ENCODE measurements around the gene LRRC23. TPM values are rescaled to one million over a fixed set of nuclear protein-coding genes. Genes with fewer than 3 reads are reported as not detected.
"Not testable (repeated sequence)": the region's sequence is repeated elsewhere in the genome, so short reads cannot be mapped to it uniquely, and the experiment has no call there.

The LRRC23 gene
- total RNA-seq, 6 experiments from 2014 or later = 0.93 to 4.3 (median 2.6) TPM

DNA sequence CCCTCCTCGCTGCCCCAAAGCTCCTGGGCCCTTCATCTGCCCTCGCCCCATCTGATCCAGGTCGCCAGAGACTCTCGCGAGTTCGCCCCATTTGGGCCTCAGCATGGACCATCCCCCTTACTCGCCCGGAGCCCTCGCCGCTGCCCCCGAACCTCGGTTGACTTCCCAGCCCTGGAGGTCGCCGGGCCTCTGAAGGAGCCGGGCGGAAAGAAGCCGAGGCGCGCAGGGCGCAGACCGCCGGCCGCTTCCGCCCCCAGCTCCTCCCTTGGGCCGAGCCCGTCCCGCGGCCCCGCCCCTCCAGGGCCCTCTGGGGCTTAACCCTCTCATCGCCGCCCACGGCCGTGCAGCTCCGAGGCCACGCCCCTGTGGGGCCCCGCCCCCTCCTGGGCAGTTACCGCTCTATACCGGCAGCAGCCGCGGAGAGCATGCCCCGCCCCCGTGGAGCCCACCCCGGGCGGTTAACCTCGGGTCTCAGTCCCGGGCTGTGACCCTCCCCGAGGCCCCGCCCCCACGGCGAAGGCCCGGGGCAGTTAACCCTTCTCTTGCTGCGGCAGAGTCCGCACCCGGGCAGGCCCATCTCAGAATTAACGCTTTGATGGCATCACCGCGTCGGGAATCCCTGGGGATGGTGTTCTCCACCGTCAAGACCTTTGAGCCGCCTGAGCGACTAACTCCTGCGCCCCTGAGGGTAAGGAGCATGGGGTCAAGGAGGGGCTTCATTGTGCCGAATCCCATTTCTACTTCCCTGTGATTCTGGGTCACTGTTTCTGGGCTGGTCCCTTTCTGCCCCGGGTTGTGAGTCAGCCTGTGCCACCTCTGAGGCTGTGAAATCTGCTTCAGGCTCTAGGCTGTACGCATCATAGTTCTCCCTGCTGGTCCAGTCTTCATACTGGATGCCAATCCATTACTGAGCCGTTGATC is 31.3 kb upstream of the LRRC23 start, which contains the start of gene SPSB2:
TSS of gene SPSB2 (minus strand) at position 210 of the 921 bp plus-strand sequence. CDS start 402 bp downstream, outside the sequence.
- Histone ChIP-seq H3K27ac (peak within 1 kb of the TSS; percentile 32 to 77 (median 59)), H3K27me3 (no peaks in the 10 kb centered on the region), H3K4me3 (peak within 1 kb of the TSS; percentile 70 to 89 (median 75)), H3K9me3 (no peaks in the 10 kb centered on the region), H3K36me3 (peaks cover 0 to 22% (median 12%) of the 10 kb centered on the region in 4 donors), H3K4me1 (peaks cover 0 to 30% (median 9%) of the 10 kb centered on the region in 4 donors)
- DNase-seq = peak; percentile 99 to 100 (median 99)
- intact Hi-C loops (cut with DNase I) = no loop called here
- WGBS (ENCODE audit: insufficient coverage, low coverage, low lambda C conversion rate, missing lambda C conversion rate) = 0% methylated on average over 10 of the region's 66 CpGs
- peak; percentile 71 for TF ChIP-seq POLR2A (IDR thresholded peaks at IDR 0.05)
- peak in 2 of 4 donors; percentile 8 for TF ChIP-seq CTCF (IDR thresholded peaks at IDR 0.05)
- peak; percentile 86 to 96 (median 92) for ATAC-seq

DNA sequence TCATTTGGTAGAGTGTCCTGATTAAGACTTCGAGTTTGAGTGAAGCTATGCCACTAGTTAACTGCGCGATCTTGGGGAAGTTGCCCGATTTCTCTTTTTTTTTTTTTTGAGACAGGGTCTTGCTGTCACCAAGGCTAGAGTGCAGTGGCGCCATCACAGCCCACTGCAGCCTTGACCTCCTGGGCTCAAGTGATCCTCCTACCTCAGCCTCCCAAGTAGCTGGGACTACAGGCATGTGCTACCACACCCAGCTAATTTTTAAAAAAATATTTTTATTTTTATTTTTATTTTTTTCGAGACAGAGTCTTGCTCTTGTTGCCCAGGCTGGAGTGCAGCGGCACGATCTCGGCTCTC is 30.6 kb upstream of the LRRC23 start:
- Histone ChIP-seq H3K4me1 (peaks cover 0 to 23% (median 6%) of the 10 kb centered on the region in 4 donors), H3K27ac (peak overlapping the region; percentile 32 to 68 (median 59)), H3K4me3 (peak overlapping the region; percentile 70 to 89 (median 75)), H3K36me3 (peaks cover 0 to 22% (median 12%) of the 10 kb centered on the region in 4 donors)
- WGBS (ENCODE audit: insufficient coverage, low coverage, low lambda C conversion rate, missing lambda C conversion rate) = 54% methylated on average over 9 of the region's 9 CpGs
- intact Hi-C loops (cut with DNase I); H3K9me3 ChIP-seq; ATAC-seq; H3K27me3 ChIP-seq: not testable (repeated sequence)
- peak in 1 of 3 donors; percentile 34 for DNase-seq

GRCh38 chr12:6879824-6880223 is 24.8 kb upstream of the LRRC23 start:
- H3K4me3 ChIP-seq; DNase-seq; H3K36me3 ChIP-seq; H3K9me3 ChIP-seq; intact Hi-C loops (cut with DNase I); H3K27me3 ChIP-seq: not testable (repeated sequence)
- Histone ChIP-seq H3K4me1 (peaks cover 0 to 10% (median 2%) of the 10 kb centered on the region in 4 donors), H3K27ac (peak overlapping the region in 2 of 3 donors; percentile 28 to 43)
- WGBS (ENCODE audit: insufficient coverage, low coverage, low lambda C conversion rate, missing lambda C conversion rate) = 42% methylated on average over 9 of the region's 11 CpGs
- ATAC-seq = peak in 1 of 4 donors; percentile 29

DNA sequence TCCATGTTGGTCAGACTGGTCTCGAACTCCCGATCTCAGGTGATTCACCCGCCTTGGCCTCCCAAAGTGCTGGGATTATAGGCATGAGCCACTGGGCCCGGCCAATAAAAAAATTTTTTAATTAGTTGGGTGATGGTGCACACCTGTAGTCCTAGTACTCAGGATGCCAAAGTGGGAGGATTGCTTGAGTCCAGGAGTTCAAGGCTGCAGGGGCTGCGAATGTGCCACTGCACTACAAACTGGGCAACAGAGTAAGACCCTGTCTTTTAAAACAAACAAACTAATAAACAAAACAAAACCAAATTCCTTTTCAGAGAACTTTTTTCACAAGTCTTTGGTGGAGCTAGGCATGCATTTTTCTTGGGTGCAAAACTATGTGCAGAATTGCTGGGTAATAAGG is 21.4 kb upstream of the LRRC23 start:
- Histone ChIP-seq H3K27ac (no peak overlapping the region), H3K27me3 (no peaks in the 10 kb centered on the region), H3K36me3 (peaks cover 0 to 8% (median 0%) of the 10 kb centered on the region in 4 donors), H3K9me3 (no peaks in the 10 kb centered on the region), H3K4me1 (peaks cover 0 to 21% (median 2%) of the 10 kb centered on the region in 4 donors), H3K4me3 (no peak overlapping the region)
- TF ChIP-seq POLR2A (IDR thresholded peaks at IDR 0.05) = no peak
- TF ChIP-seq CTCF (IDR thresholded peaks at IDR 0.05) = no peak
- DNase-seq (no peak), ATAC-seq (no peak)
- WGBS (ENCODE audit: insufficient coverage, low coverage, low lambda C conversion rate, missing lambda C conversion rate) = 64% methylated on average over 2 of the region's 5 CpGs
- intact Hi-C loops (cut with DNase I) = no loop called here

- TF ChIP-seq POLR2A (IDR thresholded peaks at IDR 0.05) (no peak), CTCF (IDR thresholded peaks at IDR 0.05) (no peak)
- intact Hi-C loops (cut with DNase I) = no loop called here
Observed at GRCh38 chr12:6883683-6884082, 20.9 kb upstream of the LRRC23 start.

More at GRCh38 chr12:6883683-6884082, 20.9 kb upstream of the LRRC23 start:
- peaks cover 0 to 8% (median 0%) of the 10 kb centered on the region in 4 donors for H3K36me3 ChIP-seq
- no peak for ATAC-seq
- peaks cover 0 to 25% (median 2%) of the 10 kb centered on the region in 4 donors for H3K4me1 ChIP-seq
- H3K27me3 ChIP-seq = no peaks in the 10 kb centered on the region
- DNase-seq = no peak
- 83% methylated on average over 1 of the region's 11 CpGs for WGBS (ENCODE audit: insufficient coverage, low coverage, low lambda C conversion rate, missing lambda C conversion rate)
- H3K4me3 ChIP-seq = no peak overlapping the region
- H3K27ac ChIP-seq = no peak overlapping the region
- H3K9me3 ChIP-seq = no peaks in the 10 kb centered on the region

Measured in right lobe of liver (tissue), 6 donors.